Brain pericyte (primary cell): ENCODE results near the gene ANKS1B.

ENCODE experiments used
- DNase-seq: peaks from one replicate; pipeline ENCODE4 v3.0.0-alpha.2; 2012; ENCODE audit warnings: low read depth, low spot score

The ANKS1B gene

GRCh38 chr12:98883231-98883630, 1101.5 kb downstream of the ANKS1B start:
- no peak for DNase-seq

- no peak for DNase-seq
Observed at GRCh38 chr12:98882526-98882925, 1102.2 kb downstream of the ANKS1B start.

GRCh38 chr12:98873776-98874175, 1111.0 kb downstream of the ANKS1B start:
- DNase-seq, result no peak

GRCh38 chr12:98870504-98870903, 1114.2 kb downstream of the ANKS1B start:
- no peak for DNase-seq

GRCh38 chr12:98869886-98870503, 1114.7 kb downstream of the ANKS1B start:
- no peak for DNase-seq

- DNase-seq, result no peak
Observed at GRCh38 chr12:98868538-98868937, 1116.2 kb downstream of the ANKS1B start.

GRCh38 chr12:98868076-98868475, 1116.7 kb downstream of the ANKS1B start:
- no peak for DNase-seq

- no peak for DNase-seq
Observed at GRCh38 chr12:98864363-98864762, 1120.4 kb downstream of the ANKS1B start.

- no peak for DNase-seq
Observed at GRCh38 chr12:98863167-98863566, 1121.6 kb downstream of the ANKS1B start.

GRCh38 chr12:98861251-98861650, 1123.5 kb downstream of the ANKS1B start:
- no peak for DNase-seq

GRCh38 chr12:98856897-98857540, 1127.7 kb downstream of the ANKS1B start:
- no peak for DNase-seq

- no peak for DNase-seq
Observed at GRCh38 chr12:98852181-98852580, 1132.6 kb downstream of the ANKS1B start.

- no peak for DNase-seq
Observed at GRCh38 chr12:98847242-98847641, 1137.5 kb downstream of the ANKS1B start.

GRCh38 chr12:98845957-98846356, 1138.8 kb downstream of the ANKS1B start:
- DNase-seq, result no peak

- no peak for DNase-seq
Observed at GRCh38 chr12:98840325-98840724, 1144.4 kb downstream of the ANKS1B start.

- peak; percentile 44 for DNase-seq
Observed at GRCh38 chr12:98838231-98838647, 1146.5 kb downstream of the ANKS1B start.

- peak; percentile 86 for DNase-seq
Observed at GRCh38 chr12:98837134-98837752, 1147.5 kb downstream of the ANKS1B start.

- DNase-seq, result no peak
Observed at GRCh38 chr12:98830657-98831056, 1154.1 kb downstream of the ANKS1B start.

- DNase-seq, result no peak
Observed at GRCh38 chr12:98828802-98829600, 1155.7 kb downstream of the ANKS1B start.

- no peak for DNase-seq
Observed at GRCh38 chr12:98823012-98823411, 1161.7 kb downstream of the ANKS1B start.

GRCh38 chr12:98821866-98822265, 1162.9 kb downstream of the ANKS1B start:
- DNase-seq, result no peak

- no peak for DNase-seq
Observed at GRCh38 chr12:98821232-98821631, 1163.5 kb downstream of the ANKS1B start.
